H1 (cell line): ENCODE data around the gene ASH1L. TPM values are rescaled to one million over a fixed set of nuclear protein-coding genes. Genes with fewer than 3 reads are reported as not detected.

Experiments used
- FOSL1 ChIP-seq: IDR thresholded peaks from 2 replicates; pipeline ENCODE4 v1.6.1; 2011; ENCODE audit warnings: mild to moderate bottlenecking, low read depth, low read length, moderate library complexity; ENCODE audit not compliant: insufficient read depth
- JUND ChIP-seq: IDR thresholded peaks from 2 replicates; pipeline ENCODE4 v1.6.1; 2011; ENCODE audit warnings: mild to moderate bottlenecking, improper control_type of control experiment, low read length
- SRF ChIP-seq: IDR thresholded peaks from 2 replicates; pipeline ENCODE4 v1.6.1; 2011; ENCODE audit warnings: mild to moderate bottlenecking, low read depth, low read length, moderate library complexity
- polyA plus RNA-seq, 7 experiments: library from polyadenylated mRNA; depleted of rRNA in 3 of 7; stranded (reverse) in 5 of 7; unstranded in 2 of 7; fragments of >200 nt in 5 of 7; fragments of 200-250 nt in 2 of 7; gene quantifications; 1 replicate in 5 of 7; 2 replicates in 1 of 7; 4 replicates in 1 of 7; pipeline versions ENCODE4 v1.2.1 to v1.2.3, GENCODE V29; 2011 to 2013; ENCODE audit warnings: missing spikeins in 2 of 7, mixed read lengths in 2 of 7
- total RNA-seq: library from RNA; stranded (reverse); fragmentation: NEBNext Ultra II Directional; extraction: Animal tissue kit (Norgen Biotek cat#: 25700); gene quantifications from 2 replicates; pipeline ENCODE4 v1.2.1, GENCODE V29; 2021

ASH1L gene
- total and polyA plus RNA-seq, 2 of the 8 experiments (the other 6 are each of a cell fraction or from before 2014, with no cell fraction given) = 7.5 to 27.6 TPM

DNA sequence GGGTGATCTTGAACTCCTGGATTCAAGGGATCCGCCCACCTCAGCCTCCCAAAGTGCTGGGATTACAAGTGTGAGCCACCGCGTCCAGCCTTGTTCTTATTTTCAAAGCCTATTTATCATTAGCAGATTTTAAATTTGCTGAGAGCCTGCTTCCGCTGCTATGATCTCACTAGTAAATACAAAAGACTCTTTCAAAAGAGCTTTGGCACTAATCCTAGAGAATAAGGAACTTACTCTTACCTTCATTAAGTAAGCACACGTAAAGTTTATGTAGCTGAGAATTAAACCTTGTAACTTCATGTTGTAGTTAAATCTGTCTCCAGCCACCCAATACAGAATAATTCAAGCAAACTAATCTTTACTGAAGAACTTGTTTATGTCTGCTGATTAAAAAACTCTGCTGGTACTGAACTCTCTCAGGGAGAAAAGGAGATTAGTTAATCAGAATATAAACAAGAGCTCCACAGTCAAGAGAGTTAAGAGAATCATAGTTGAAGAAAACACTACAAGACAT, 169.6 kb downstream of the ASH1L start (continued):
- TF ChIP-seq FOSL1 (no peak), SRF (no peak), JUND (no peak)
- TF ChIP-seq, all 59 proteins: peak for 0
